Measurements from ENCODE around the gene CCDC80.
A peak's percentile ranks its signal among the peaks of the same experiment; 100 is the strongest.
"Not testable (repeated sequence)": the region's sequence is repeated elsewhere in the genome, so short reads cannot be mapped to it uniquely, and the experiment has no call there.

Gene CCDC80, protein sequence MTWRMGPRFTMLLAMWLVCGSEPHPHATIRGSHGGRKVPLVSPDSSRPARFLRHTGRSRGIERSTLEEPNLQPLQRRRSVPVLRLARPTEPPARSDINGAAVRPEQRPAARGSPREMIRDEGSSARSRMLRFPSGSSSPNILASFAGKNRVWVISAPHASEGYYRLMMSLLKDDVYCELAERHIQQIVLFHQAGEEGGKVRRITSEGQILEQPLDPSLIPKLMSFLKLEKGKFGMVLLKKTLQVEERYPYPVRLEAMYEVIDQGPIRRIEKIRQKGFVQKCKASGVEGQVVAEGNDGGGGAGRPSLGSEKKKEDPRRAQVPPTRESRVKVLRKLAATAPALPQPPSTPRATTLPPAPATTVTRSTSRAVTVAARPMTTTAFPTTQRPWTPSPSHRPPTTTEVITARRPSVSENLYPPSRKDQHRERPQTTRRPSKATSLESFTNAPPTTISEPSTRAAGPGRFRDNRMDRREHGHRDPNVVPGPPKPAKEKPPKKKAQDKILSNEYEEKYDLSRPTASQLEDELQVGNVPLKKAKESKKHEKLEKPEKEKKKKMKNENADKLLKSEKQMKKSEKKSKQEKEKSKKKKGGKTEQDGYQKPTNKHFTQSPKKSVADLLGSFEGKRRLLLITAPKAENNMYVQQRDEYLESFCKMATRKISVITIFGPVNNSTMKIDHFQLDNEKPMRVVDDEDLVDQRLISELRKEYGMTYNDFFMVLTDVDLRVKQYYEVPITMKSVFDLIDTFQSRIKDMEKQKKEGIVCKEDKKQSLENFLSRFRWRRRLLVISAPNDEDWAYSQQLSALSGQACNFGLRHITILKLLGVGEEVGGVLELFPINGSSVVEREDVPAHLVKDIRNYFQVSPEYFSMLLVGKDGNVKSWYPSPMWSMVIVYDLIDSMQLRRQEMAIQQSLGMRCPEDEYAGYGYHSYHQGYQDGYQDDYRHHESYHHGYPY

DNA sequence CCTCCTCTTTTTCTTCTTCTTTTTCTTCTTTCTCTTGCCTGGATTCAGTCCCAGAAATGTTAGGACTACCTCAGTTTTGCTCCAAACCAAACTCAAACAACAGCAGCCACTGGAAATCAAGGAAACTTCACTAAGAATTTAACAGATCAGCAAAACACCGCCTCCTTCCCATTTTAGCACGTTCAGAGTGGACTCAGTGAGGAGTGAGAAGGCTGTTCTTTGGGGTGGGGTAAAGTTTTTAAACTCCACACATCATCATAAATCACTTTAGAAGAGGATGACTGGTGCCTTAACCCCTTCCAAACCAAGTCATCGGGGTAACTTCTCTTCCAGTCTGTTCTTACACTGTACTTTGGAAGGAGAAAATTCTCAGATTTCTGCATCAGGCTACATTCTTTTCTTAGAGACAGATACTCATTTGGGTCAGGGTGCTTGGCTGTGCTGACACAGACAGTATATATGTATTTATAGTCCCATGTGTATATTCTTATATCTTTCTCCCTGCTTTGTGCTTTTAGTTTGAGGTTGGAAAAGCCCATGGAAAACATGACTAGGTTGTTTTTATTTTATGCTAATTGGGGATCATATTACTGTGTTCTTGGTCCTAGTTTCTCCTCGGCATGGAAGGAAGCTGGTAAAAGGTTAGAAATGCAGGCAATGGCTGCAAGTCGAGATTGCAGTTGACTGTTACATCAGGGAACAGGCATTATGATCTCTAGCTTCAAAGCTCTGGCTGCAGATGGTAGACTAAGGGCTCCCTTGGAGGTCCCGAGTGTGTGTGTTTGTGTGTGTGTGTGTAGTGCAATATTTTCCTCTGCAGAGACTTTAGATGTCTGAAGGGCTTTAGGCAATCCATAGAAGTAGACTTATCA is at the start of gene CCDC80:
CCDC80 (minus strand) TSS at position 214 of the 872 bp plus-strand sequence. CDS start 1,238 bp downstream, outside the sequence.
- DNase-seq, result no peak

DNA sequence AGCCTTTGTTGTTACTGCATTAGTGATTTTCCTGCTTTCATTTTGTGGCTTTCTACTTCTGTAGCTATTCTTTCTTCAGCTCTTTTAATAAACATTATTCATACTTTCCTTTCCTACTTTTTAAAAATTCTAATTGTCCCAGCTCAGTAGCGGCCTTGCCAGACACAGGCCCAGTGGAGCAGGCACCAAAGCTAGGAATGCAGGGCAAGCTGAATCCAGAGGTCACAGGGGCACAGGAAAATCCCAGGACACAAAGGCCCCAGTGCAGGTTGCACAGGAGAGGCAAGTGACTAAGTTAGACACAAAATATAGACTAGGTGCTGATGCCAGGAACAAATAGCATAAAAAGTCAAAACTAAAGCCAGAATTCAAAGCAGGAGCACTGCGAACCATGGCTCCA is 49.0 kb upstream of the CCDC80 start:
- no peak for DNase-seq

DNA sequence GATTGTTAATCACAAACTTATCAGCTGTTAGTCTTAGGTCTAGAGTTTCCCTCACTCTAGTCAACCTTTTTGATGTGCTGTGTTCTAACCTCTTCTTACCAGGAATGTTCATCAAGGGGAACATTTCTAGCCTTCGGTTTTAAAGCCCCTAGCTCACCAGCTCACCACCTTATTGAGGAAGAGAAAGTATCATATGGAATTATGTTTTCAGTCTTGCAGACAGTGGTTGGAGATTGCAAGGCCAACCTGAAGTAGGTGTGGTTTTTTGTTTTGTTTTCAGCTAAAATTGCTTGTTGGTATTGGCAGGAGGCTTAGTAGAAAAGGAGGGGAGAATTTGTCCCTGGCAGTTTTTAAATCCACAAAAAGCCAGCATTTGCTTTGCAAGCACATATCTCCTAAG is 48.4 kb upstream of the CCDC80 start:
- no peak for DNase-seq

DNA sequence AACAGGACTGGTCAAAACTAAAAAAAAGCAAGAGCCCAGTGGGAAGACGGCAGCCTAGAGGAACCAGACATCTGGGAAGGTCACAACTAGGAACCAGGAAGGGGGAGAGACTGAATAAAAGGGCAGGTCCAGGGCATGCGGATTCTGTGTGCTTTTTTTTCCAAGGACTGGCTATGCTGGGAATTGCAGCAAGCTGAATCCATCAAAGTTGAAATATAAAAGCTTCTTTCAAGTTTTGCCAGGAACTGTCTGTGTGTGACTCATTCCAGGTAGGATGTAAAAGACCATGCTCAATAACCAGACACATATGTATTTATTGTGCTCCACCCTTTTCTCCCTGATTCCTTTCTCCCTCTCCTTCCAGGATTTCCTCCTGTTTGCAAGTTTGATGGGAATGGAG is 47.9 kb upstream of the CCDC80 start:
- no peak for DNase-seq

DNA sequence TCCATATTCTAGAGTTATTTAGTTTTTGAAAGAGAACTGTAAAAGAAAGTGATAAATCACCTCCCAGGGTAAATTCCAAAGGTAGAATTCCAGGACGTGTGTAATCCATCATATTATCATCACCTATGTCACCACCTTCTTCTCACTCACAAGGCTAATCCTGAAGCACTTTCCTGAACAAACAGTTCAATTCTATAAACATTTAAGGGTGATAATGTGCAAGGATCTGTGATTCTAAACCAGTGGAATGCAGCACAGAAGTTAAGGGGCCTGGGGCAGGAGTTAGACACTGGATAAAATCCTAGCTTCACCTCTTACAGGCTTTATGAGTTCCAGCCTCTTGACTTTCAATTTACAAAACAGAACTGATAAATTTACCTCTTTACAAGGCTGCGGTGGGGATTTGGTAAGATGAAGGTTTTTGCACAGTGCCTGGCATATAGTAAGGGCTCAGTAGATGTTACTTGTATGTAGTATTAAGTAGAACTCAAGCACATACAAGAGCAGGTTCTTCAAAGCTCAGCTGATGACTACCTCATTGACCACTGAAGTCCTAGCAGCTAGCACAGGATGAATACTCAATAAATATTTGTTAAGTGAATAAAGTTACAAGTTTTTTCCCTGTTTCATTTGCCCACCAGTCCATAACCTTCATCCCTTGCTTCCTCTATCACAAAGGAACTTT is 47.3 kb upstream of the CCDC80 start:
- no peak for DNase-seq

DNA sequence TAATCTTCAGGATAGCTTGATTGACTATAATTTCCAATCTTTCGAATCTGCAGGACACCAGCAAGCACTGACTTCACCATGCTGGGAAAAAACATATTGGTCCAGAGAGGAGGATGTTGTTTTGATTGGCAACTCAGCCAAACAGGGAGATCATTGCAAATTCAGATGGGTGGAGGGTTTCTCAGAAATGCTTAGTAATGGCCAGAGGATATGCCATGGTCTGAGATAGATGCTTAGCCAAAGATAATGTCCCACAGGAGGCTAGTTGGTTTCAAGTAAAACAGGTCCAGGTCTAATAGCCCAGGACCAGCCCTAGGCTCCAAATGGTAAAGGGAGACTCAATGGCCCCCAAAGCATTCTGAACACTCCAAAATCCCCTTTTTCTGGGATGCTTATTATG is 46.7 kb upstream of the CCDC80 start:
- DNase-seq, result no peak

DNA sequence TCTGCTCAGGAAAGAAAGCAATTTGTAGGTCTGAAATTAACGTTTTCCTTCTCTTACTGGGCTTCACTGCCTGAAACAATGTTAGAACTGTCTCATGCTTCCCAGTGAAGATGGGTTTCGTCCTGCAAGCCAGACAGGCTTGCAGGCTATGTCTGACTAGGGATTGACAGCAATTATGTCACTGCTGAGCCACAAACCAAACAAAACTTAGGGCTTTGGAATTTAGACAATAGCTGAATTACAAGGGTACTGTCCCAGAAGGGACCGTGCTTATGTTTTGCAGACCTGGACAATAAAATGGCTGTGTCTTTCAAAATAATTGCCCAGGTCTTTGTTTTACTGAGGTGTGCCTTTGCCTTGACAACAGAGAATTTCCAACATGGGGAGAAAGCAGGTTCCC is 46.3 kb upstream of the CCDC80 start:
- DNase-seq, result no peak

DNA sequence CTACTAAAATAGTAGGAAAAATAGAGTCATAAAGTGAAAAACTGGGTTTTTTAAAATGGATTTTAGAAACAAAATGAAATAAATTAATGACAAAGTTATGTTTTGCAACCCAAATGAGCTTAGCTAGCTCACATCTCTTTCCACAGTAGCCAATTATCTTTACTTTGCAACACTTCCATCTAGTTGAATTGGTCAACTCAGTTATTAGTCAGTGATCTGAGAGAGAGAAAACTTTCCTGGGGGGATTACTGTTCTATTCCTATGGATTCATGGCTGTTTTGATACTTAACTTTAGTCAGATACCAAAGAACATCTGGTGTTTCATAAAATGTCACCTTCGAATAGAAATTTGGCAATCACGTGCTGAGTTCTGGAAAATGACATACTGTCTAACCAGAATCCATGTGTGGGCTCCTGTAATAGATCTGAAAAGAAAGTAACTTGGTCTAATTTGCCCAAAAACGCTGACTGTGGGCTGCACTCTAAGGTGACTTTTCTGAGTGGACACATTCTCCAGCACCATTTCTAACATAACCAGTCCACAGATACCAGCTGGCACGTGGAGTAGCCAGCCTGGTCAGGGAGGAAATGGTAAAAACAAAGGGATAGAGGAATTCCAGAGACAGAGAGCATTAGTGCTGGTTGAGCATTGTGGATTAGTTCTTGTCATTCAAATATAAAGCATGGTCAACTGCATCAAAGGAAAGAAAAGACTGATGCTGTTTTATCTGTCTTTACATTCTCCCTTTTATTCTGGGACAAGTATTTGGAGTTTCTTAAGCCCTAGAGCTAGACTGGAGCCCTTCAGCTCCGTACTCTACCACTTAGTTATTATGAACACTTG is 45.2 kb upstream of the CCDC80 start:
- no peak for DNase-seq

DNA sequence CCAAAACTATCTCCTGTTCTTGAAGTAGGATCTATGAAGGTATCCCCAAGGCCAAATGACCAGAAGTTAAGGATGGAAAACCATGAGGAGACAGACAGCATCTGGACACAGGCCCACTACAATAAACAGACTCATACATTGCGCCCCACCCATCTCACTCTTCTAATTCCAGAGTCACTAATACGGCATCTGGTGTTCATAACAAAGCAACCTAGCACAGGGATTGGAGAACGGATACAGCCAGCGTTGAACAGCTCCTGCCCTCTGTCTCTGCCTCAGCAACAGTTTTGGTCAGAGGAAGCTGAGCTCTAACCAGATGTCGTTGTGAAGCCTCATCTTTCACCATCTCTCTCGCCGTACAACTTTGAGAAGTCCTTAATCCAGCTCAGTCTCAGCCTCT is 44.5 kb upstream of the CCDC80 start:
- no peak for DNase-seq

DNA sequence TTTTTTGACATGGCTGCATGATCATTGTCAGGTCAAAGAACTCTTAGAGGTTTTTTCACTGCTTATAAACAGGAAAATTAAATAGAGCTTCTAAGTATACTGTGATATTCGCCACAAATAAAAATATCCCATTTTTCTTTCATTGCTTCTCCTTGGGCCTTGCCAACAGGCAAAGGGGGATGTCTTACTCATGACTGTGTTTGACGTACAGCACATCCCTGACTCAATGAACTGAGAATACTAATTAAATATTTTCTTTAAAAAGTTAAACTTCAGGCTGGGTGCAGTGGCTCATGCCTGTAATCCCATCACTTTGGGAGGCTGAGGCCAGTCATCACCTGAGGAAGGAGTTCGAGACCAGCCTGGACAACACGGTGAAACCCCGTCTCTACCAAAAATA is 41.4 kb upstream of the CCDC80 start:
- DNase-seq, result no peak

DNA sequence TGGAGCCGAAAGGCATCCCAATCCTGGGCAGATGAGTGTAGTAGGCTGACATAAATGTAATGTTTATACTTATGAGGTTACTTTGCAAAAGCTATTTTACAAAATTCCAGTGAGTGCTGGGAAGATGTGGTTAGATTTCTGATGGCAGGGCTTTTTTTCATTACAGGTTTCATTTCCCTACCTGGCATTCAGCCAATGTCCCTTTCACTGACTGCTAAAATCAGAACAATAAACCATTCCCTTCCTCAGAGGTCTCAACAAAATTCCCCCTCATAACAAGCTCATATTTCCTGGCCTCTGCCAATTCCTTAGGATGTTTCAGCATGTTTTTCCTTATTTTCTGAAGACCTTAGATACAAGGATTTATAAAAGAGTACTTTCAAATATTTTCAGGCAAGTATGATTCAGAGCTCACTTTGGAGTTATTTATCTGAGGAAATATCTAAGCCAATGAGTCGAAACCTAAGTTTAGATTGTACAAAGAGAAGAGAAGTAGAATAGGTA is 40.9 kb upstream of the CCDC80 start:
- DNase-seq, result peak; percentile 12

DNA sequence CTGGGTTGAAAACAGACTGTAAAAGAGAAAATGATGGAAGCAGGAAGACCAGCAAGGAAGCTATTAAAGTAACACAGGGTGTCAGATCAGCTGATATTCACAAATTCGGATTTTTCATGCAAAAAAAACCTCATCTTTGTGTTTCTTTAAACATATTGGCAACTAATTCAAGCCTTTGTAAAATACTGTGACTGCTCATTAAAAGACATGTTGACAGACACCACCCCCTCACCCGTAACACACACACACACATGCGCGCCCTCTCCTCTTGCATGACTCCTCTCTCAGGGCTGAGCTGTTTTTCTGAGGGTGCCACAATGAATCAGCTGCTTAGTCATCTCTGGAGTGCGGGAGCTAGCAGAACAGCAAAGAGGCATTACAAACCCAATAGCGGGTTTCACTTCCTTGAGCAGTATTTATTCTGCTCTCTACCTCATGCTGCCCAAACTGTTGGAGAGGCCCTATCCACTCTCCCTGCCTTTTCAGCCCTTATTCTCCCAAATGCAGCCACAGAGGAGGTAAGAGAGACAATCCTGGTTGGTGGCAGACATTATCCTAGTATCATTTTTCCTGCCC is 35.8 kb upstream of the CCDC80 start:
- peak; percentile 45 for DNase-seq

DNA sequence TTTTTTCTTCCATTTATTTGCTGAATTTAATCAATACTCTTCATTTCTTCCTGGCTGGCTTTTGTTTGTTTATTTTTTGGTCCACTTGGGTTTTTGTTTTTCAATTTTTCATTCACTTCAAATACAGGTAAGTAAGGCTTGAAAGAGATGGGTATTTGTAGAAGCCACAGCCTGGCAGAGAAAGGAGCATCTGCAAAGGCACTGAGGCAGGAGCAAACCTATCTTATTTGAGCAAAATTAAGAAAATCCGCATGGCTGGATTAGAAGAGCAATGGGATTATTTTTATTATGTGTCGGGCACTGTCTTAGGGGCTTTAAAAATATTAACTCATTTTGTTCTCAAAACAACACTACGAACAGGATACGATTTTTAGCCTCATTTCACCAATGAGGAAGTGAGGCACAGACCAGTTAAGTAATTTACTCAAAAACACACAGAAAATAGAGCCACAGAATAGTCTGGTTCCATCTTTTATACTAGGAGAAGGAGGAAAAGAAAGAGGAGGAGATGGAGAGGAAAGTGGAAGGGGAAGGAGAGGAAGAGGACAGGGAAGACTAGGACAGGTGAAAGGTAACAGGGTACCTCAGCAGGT is 35.1 kb upstream of the CCDC80 start:
- no peak for DNase-seq

DNA sequence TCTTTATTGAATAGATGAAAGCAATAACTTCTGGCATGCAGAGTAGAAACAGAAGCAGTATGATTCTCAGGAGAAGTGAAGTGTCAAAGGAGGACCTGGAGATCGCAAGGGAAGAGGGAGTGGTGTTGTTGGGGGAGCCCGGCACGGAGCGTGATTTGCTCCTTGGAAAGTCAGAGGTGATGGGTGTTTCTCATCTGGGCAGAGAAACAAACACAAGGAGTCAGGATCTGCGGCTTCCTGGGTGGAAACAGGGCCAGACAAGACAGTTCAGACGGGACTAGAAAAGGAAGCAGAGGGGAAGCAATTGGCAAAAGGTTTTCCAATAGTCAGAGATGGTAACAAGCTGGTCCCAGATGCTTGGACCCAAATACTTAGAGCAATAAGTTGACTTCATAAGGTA is 34.4 kb upstream of the CCDC80 start:
- DNase-seq, result no peak

DNA sequence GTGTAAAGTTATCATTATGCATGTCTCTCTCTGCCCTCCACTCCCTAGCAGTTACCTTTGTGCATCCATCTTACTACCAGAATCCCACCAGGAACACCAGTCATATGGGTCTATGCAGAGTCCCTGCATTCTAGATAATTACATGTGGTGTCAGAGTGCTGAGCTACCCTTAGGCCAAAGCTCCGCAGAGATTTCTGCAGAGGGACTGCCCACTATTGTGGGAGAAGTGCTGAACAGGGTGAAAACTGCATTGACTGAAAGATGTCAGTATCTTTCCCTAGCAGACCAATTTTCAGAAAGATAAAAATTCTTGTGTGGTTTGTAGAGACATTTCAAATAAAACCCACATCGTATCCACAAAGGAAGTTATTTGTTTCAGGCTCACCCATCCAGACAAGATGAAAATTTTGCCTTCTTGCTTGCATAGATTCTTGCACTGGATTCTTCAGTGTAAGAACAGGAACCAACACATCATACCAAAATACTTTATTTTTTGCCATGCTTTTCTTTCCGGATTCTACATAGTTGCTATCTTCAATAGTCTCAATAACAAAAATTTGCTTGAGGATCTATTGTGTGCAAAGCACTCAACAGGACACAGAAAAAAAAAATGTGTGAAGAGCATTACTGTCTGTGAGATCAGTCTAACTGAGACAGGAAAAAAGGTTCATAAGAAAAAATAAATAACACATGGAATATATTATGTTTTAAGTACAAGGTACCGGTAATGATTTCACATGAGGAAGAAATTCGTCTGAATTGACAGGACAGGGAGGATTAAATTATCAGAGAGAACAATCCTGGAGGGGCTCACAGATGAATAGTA is 32.0 kb upstream of the CCDC80 start:
- no peak for DNase-seq

DNA sequence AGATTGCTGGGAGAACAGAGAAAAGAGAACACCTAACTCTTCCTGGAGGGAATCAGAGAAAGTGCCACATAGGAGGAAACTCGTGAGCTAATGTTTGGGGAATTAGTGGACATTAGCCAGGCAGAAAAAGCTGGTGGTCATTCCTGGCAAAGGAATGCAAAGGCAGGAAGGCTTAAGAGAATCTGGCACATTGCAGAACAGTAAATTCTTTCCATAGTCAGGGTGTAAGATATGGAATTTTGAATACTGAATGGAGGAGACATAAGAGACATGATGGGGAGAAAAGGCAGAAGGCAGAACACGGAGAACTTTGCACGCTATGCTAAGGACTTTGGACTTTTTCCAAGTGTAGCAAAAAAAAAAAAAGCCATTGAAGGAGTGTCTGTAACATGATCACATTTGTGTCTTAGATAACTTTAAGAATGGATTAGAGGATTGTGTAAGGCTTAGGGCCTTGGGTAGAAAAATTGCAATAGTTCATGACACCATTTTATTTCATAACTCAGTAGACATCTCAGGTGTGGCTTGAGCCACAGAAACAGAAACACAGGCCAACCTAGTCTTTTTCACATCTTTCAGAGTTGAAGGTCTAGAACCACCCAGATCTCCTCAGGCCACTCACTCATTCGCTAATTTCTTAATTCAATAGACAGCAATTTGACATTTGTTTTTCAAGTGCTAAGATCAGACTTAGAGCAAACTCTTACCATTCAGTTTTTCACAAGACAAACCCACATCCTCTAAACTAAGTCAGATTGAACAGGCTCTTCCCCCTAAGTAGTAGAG is 31.2 kb upstream of the CCDC80 start:
- no peak for DNase-seq

DNA sequence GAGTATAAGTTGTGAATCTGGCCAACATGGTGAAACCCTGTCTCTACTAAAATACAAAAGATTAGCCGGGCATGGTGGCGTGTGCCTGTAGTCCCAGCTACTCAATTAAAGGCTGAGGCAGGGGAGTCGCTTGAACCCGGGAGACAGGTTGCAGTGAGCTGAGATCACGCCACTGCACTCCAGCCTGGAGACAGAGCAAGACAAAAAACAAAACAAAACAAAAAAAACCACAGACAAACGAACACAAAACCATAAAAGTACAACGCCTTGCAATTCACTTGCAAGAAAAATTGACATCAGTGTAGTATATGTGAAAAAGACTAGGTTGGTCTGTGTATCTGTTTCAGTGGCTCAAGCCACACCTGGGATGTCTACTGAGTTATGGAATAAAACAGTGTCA is 29.9 kb upstream of the CCDC80 start:
- no peak for DNase-seq

DNA sequence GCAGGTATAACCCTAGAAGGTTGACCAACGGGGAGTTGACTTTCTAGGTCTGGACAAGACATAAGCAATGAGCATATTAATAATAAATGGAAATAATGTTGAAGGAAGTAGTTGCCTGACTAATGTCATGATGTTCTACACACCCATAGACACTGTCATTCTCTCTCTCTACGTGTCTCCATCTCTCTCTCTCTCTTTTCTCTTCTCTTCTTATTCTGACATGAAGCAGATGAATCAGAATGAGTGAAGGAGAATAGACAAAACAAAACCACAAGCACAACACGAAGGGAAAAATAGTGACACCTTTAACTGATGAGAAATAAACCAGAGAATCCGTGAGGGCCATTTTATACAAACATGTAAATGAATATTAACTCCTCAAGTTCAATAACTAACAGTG is 26.7 kb upstream of the CCDC80 start:
- no peak for DNase-seq

DNA sequence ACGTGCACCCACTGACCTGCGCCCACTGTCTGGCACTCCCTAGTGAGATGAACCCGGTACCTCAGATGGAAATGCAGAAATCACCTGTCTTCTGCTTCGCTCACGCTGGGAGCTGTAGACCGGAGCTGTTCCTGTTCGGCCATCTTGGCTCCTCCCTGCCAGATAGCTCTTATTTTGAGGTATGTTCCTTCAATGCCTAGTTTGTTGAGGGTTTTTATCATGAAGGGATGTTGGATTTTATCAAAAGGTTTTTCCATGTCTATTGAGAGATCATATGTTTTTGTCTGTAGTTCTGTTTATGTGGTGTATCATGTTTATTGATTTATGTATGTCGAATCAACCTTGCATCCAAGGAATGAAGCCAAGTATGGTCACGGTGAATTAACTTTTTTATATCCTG is 24.1 kb upstream of the CCDC80 start:
- DNase-seq, result not testable (repeated sequence)
